ENCODE results near the gene HIPK2. TPM values are rescaled to one million over a fixed set of nuclear protein-coding genes. Genes with fewer than 3 reads are reported as not detected.
"Not testable (repeated sequence)": the region's sequence is repeated elsewhere in the genome, so short reads cannot be mapped to it uniquely, and the experiment has no call there.

Gene HIPK2
- total and polyA plus RNA-seq, 8 donors, result 25.1 to 61.8 (median 30.4) TPM

- Histone ChIP-seq H3K4me1 (peaks cover 5 to 7% of the 10 kb centered on the region in 2 donors), H3K27me3 (no peaks in the 10 kb centered on the region), H3K9me3 (no peaks in the 10 kb centered on the region), H3K27ac (no peak overlapping the region), H3K4me3 (no peak overlapping the region), H3K36me3 (peaks cover 0 to 99% of the 10 kb centered on the region in 2 donors)
- TF ChIP-seq CTCF (IDR thresholded peaks at IDR 0.05), result no peak
- intact Hi-C loops (cut with DNase I), result loop anchor here in 1 of 2 donors (10.0 kb wide), 2 partner anchors 122 to 388 kb away; no protein-coding TSS in a partner anchor
- DNase-seq (no peak), ATAC-seq (no peak)
Measured at GRCh38 chr7:139617074-139617473, 160.7 kb downstream of the HIPK2 start.

DNA sequence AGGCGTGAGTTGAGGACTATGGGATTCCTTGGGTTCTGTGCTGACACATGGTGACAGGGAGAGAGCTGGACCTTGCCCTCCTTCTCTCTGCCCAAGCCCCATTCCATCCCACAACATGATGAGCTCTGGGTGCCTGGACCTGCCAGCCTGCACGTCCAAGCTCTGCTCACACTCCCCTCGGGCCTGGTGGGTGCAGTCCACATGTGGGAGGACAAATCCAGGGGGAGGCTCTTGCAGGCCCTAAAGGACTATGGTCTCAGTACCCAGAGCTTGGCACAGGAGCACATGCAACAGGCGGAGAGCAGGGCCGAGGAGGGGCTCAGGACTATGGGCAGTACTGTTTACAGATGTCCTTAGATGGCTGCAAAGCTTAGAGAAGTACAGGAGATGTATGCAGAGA is 162.9 kb downstream of the HIPK2 start:
- ATAC-seq (no peak), DNase-seq (no peak)
- Histone ChIP-seq H3K4me1 (peaks cover 5 to 7% of the 10 kb centered on the region in 2 donors), H3K4me3 (no peak overlapping the region), H3K27ac (no peak overlapping the region), H3K9me3 (no peaks in the 10 kb centered on the region), H3K27me3 (no peaks in the 10 kb centered on the region), H3K36me3 (peaks cover 0 to 97% of the 10 kb centered on the region in 2 donors)
- TF ChIP-seq CTCF (IDR thresholded peaks at IDR 0.05), result no peak
- intact Hi-C loops (cut with DNase I), result loop anchor here in 1 of 2 donors (10.0 kb wide), 2 partner anchors 120 to 390 kb away; no protein-coding TSS in a partner anchor

DNA sequence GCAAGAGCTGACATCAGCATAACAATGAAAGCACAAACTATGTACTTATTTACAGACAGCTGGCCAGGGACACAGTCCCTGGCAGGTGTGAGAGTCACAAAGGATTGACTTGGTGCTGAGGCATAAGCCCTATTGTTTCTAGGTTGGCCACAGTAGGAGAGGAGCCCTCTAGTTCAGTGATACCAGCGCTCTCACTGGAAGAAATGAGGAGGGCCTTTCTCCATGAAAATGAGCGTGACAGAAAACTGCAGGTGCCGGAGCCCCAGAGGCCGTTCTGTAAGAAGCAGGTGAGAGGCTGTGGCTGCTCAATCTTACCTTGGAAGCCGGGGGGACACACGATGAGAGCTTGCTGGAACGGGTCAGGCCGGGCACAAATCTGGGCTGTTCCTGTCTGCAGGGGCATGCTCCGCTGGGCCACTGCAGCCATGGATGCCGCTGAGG is 163.8 kb downstream of the HIPK2 start:
- peaks cover 0 to 96% of the 10 kb centered on the region in 2 donors for H3K36me3 ChIP-seq
- H3K27ac ChIP-seq, result no peak overlapping the region
- TF ChIP-seq CTCF (IDR thresholded peaks at IDR 0.05), result no peak
- DNase-seq (no peak), ATAC-seq (no peak)
- no peak overlapping the region for H3K4me3 ChIP-seq
- H3K27me3 ChIP-seq, result no peaks in the 10 kb centered on the region
- intact Hi-C loops (cut with DNase I), result loop anchor here in 1 of 2 donors (10.0 kb wide), 2 partner anchors 119 to 391 kb away; no protein-coding TSS in a partner anchor
- H3K9me3 ChIP-seq, result no peaks in the 10 kb centered on the region
- peaks cover 0 to under 1% of the 10 kb centered on the region in 2 donors for H3K4me1 ChIP-seq

GRCh38 chr7:139611556-139611955 is 166.2 kb downstream of the HIPK2 start:
- DNase-seq, H3K4me3 ChIP-seq, H3K27me3 ChIP-seq, ATAC-seq, H3K4me1 ChIP-seq, H3K9me3 ChIP-seq, H3K27ac ChIP-seq: not testable (repeated sequence)
- intact Hi-C loops (cut with DNase I), result loop anchor here in 1 of 2 donors (10.0 kb wide), 2 partner anchors 117 to 393 kb away; no protein-coding TSS in a partner anchor
- H3K36me3 ChIP-seq, result peaks cover 0 to 94% of the 10 kb centered on the region in 2 donors

GRCh38 chr7:139610595-139610994 is 167.2 kb downstream of the HIPK2 start:
- ATAC-seq (no peak), DNase-seq (no peak)
- Histone ChIP-seq H3K9me3 (no peaks in the 10 kb centered on the region), H3K27me3 (no peaks in the 10 kb centered on the region), H3K27ac (no peak overlapping the region), H3K4me3 (no peak overlapping the region), H3K4me1 (no peaks in the 10 kb centered on the region), H3K36me3 (peaks cover 0 to 91% of the 10 kb centered on the region in 2 donors)
- intact Hi-C loops (cut with DNase I), result loop anchor here in 1 of 2 donors (10.0 kb wide), 2 partner anchors 116 to 394 kb away; no protein-coding TSS in a partner anchor
- no peak for TF ChIP-seq CTCF (IDR thresholded peaks at IDR 0.05)

DNA sequence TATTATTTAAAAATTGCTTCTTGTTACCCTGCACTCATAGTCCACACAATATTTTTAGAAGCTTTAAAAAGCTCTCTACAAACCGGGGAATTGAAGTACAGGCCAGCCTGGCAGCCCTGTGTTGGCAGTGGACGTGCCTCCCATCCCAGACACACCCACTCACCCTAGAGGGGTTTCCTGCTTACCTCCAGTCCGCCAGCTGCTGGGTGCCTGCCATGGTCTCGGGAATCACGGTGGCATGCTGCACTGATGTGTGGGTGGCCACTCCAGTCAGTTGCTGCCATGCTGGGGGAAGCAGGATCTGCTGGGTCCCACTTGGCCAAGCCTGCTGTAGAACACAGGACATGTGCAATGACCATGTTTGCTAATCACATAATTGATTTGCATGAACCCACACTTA is 173.9 kb downstream of the HIPK2 start:
- Histone ChIP-seq H3K27me3 (no peaks in the 10 kb centered on the region), H3K4me3 (no peak overlapping the region), H3K4me1 (no peaks in the 10 kb centered on the region), H3K9me3 (no peaks in the 10 kb centered on the region), H3K36me3 (peaks cover 0 to 92% of the 10 kb centered on the region in 2 donors), H3K27ac (no peak overlapping the region)
- ATAC-seq, result no peak
- intact Hi-C loops (cut with DNase I), result no loop called here
- no peak for TF ChIP-seq CTCF (IDR thresholded peaks at IDR 0.05)
- DNase-seq, result no peak

Measured in left lung (tissue), 10 donors.